ENCODE measurements around the gene LAPTM4A. TPM values are rescaled to one million over a fixed set of nuclear protein-coding genes. Genes with fewer than 3 reads are reported as not detected.

The LAPTM4A gene
- 74.4 and 77.9 TPM in 2 replicates for total RNA-seq
- long read RNA-seq, transcript LAPTM4A-201 (7 exons, 1,765 nt) = major isoform, 299 of 312 reads
- long read RNA-seq, partial matches to known transcripts = 2 of 312 reads
- long read RNA-seq, other reads (novel, unspliced or antisense) = 11 of 312 reads

DNA sequence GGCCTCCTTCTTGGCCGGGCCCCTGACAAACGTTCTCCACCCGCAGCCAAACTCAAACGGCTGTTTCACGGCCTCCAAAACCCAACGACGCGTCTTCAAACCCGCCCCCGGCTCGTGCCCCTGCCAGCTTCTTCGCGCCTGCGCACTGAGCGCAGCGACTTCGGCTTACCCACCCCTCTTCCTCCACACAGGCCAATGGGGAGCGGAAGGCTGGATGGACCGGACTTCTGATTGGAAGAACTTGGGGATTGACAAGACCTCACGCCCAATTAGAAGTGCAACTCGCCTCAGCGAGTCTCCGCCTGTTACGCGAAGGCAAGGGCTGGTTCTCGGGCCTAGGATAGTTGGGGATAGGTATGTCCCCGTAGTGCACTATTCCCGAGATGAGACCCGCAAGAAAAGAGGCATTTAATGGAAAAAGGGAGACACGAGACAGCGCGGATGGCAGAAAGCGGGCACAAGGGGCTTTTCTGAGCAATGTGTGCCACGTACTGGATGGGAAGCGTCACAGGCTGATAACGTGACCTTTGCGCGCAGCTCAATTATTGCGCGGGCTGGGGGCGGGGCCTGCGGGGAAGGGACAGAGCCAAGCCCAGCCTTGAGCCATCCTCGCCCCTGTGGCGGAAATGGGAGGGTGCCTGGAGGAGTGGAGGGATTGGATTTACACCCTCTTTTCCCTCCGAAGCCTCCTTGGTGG lies at the start of gene LAPTM4A:
Gene LAPTM4A, minus strand, starts transcription at position 97 of the 697 bp plus-strand sequence. CDS start 108 bp downstream, outside the sequence.
- peaks cover 7% of the 10 kb centered on the region for H3K27me3 Mint-ChIP-seq (ENCODE audit: low read depth)
- H3K4me3 Mint-ChIP-seq = no peak within 1 kb of the TSS
- DNase-seq (ENCODE audit: low read depth, low spot score) = peak; percentile 94
- peaks cover 27% of the 10 kb centered on the region for H3K4me1 Mint-ChIP-seq
- H3K9me3 Mint-ChIP-seq = no peaks in the 10 kb centered on the region
- no peak within 1 kb of the TSS for H3K27ac Mint-ChIP-seq (ENCODE audit: unreplicated experiment)
- TF ChIP-seq, protein P1, sequence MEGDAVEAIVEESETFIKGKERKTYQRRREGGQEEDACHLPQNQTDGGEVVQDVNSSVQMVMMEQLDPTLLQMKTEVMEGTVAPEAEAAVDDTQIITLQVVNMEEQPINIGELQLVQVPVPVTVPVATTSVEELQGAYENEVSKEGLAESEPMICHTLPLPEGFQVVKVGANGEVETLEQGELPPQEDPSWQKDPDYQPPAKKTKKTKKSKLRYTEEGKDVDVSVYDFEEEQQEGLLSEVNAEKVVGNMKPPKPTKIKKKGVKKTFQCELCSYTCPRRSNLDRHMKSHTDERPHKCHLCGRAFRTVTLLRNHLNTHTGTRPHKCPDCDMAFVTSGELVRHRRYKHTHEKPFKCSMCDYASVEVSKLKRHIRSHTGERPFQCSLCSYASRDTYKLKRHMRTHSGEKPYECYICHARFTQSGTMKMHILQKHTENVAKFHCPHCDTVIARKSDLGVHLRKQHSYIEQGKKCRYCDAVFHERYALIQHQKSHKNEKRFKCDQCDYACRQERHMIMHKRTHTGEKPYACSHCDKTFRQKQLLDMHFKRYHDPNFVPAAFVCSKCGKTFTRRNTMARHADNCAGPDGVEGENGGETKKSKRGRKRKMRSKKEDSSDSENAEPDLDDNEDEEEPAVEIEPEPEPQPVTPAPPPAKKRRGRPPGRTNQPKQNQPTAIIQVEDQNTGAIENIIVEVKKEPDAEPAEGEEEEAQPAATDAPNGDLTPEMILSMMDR (conservative IDR thresholded peaks at IDR 0.05) = peak; percentile 36
- no peaks in the 10 kb centered on the region for H3K36me3 Mint-ChIP-seq (ENCODE audit: low read depth)

- no peak for DNase-seq (ENCODE audit: low read depth, low spot score)
- no peak overlapping the region for H3K4me3 Mint-ChIP-seq
- H3K27ac Mint-ChIP-seq (ENCODE audit: unreplicated experiment) = no peak overlapping the region
- H3K4me1 Mint-ChIP-seq = peaks cover 7% of the 10 kb centered on the region
- TF ChIP-seq, protein P1 (conservative IDR thresholded peaks at IDR 0.05) = no peak
- peaks cover 2% of the 10 kb centered on the region for H3K27me3 Mint-ChIP-seq (ENCODE audit: low read depth)
- peaks cover 5% of the 10 kb centered on the region for H3K36me3 Mint-ChIP-seq (ENCODE audit: low read depth)
- peaks cover 4% of the 10 kb centered on the region for H3K9me3 Mint-ChIP-seq
These were observed 49.3 kb upstream of the LAPTM4A start for GRCh38 chr2:20100711-20101110.

GRCh38 chr2:20099780-20100179 lies 48.4 kb upstream of the LAPTM4A start:
- Mint-ChIP-seq H3K9me3 (peaks cover 4% of the 10 kb centered on the region), H3K4me3 (no peak overlapping the region), H3K27me3 (ENCODE audit: low read depth) (peaks cover 2% of the 10 kb centered on the region), H3K4me1 (peaks cover 7% of the 10 kb centered on the region), H3K27ac (ENCODE audit: unreplicated experiment) (no peak overlapping the region), H3K36me3 (ENCODE audit: low read depth) (peaks cover 5% of the 10 kb centered on the region)
- TF ChIP-seq, protein P1 (conservative IDR thresholded peaks at IDR 0.05) = no peak
- no peak for DNase-seq (ENCODE audit: low read depth, low spot score)

DNA sequence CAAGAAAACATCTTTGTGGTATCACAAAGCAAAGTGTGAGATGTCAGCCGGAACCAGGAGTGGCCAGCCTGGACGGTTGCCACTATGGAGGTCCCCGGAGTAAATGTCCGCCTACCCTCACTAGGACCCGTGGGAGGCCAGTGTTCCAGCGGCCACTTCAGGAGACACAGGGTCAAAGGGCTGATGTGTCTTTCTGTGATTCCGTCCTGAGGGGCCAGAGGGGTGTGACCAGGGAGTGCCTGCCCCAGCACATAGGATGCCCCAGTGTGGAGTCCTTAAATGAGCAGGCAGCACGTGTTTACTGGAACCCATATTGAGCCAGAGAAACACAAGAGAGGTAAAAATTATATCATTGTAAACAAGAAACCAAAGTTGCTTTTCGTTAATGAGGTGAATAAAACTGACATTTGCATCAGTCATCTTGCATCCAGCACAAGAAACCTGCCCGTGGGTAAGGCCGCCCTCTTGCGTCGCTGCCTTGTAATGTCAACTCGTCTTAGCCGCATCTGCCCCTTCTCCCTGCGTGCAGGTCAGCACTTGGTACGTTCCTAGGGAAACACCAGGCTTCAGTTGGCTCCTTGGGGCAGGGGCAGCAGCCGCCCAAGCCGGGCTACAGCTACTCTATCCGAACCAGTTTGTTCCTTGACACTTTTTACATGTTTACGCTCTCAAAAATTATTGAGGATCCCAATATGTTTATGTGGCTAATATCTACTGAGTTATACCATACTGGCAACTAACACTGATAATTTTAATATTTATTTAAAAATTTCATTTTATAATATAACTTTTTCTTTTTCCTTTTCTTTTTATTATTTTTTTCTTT lies 46.7 kb upstream of the LAPTM4A start:
- Mint-ChIP-seq H3K4me1 (peaks cover 15% of the 10 kb centered on the region), H3K36me3 (ENCODE audit: low read depth) (peaks cover 5% of the 10 kb centered on the region), H3K27ac (ENCODE audit: unreplicated experiment) (no peak overlapping the region), H3K9me3 (peaks cover 4% of the 10 kb centered on the region), H3K4me3 (no peak overlapping the region), H3K27me3 (ENCODE audit: low read depth) (peaks cover 6% of the 10 kb centered on the region)
- TF ChIP-seq, protein P1 (conservative IDR thresholded peaks at IDR 0.05) = peak; percentile 92
- peak; percentile 80 for DNase-seq (ENCODE audit: low read depth, low spot score)

GRCh38 chr2:20095469-20095868 lies 44.0 kb upstream of the LAPTM4A start:
- H3K4me1 Mint-ChIP-seq = peaks cover 20% of the 10 kb centered on the region
- no peaks in the 10 kb centered on the region for H3K9me3 Mint-ChIP-seq
- H3K27me3 Mint-ChIP-seq (ENCODE audit: low read depth) = peaks cover 13% of the 10 kb centered on the region
- DNase-seq (ENCODE audit: low read depth, low spot score) = no peak
- no peaks in the 10 kb centered on the region for H3K36me3 Mint-ChIP-seq (ENCODE audit: low read depth)
- H3K4me3 Mint-ChIP-seq = no peak overlapping the region
- H3K27ac Mint-ChIP-seq (ENCODE audit: unreplicated experiment) = no peak overlapping the region
- TF ChIP-seq, protein P1 (conservative IDR thresholded peaks at IDR 0.05) = no peak

All from neural crest cell (in vitro differentiated cells).